Mucosa of gallbladder (tissue), 1 donor: ENCODE measurements around the gene SCN5A. TPM values are rescaled to one million over a fixed set of nuclear protein-coding genes. Genes with fewer than 3 reads are reported as not detected.

Source experiments
- DNase-seq: peaks from one replicate; pipeline ENCODE4 v3.0.0-alpha.2; 2020; ENCODE audit warnings: low spot score
- total RNA-seq: library from RNA; stranded (reverse); gene quantifications from one replicate; pipeline ENCODE4 v1.2.1, GENCODE V29; 2021
- donor health status: DM: no; HTN: no; CAD: no.

SCN5A gene
- 0.20 TPM for total RNA-seq

DNA sequence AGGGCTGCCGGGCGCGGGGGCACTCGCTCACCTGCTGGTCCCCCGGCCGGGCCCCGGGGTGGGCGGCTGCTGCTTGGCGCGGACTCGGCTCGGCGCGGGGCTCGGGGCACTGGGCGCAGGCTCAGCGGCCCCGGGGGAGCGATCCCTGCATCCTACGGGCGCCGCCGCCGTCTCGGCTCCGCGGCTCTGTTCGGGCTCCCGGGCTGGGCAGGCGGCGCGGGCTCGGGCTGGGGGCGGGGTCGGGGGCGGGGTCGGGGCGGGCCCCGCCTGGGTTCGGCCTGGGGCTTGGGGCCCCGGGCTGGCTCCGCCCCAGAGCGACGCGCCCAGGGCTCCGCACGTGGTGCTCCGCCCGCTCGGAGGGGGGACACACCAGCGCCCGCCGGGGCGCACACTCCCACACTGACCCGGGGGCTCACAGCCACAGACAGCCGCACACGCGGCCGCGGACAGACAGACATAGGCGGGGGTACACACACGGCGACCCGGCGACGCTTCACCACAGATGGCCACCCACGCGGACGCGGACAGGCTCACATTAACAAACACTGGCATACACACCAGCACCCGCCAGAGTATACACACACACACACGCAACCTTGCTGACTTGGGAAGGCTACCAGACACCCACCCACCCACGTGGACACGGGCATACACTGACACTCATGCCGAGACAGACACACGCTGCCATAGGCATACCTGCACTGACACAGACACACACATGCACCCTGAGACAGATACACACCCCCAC is at the start of gene SCN5A:
SCN5A (minus strand) TSS at position 188 of the 748 bp plus-strand sequence. CDS start 16,380 bp downstream, outside the sequence.
- DNase-seq = no peak

GRCh38 chr3:38698760-38699159 is 49.3 kb upstream of the SCN5A start:
- no peak for DNase-seq

GRCh38 chr3:38698061-38698460 is 48.6 kb upstream of the SCN5A start:
- DNase-seq = no peak

DNA sequence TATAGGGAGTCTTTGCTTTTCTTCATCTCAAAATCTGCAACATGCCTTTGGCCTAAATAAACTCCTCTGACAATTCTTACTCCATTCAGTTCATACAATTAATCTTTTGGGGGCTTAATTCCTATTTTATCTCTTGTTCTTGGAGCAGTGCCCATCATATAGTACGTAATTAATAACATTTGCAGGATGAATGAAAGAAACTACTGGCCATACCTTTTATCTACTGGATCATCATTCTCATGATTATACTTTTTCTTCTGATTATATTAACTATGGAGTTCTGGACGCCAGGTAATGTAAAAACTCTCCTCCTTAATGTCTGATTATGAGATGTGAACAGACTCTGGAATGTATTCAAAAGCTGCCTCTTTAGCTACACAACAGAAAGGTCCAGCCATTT is 46.5 kb upstream of the SCN5A start:
- no peak for DNase-seq

GRCh38 chr3:38690185-38690584 is 40.7 kb upstream of the SCN5A start:
- no peak for DNase-seq

- no peak for DNase-seq
Measured at GRCh38 chr3:38689774-38690173, 40.3 kb upstream of the SCN5A start.

DNA sequence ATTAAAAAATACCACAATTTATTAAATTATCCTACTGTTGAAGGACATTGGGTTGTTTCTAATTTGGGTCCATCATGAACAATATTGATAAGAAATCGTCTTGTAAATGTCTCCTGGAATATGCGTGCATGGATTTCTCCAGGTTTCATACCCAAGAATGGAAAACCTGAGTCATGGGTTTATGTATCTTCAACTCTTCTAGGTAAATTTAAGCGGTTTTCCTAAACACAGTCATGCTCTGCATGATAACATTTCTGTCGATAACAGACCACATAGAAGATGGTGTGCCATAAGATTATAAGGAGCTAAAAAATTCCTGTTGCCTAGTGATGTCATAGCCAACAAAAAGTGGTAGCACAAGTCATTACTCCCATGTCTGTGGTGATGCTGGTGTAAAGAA is 39.9 kb upstream of the SCN5A start:
- no peak for DNase-seq

DNA sequence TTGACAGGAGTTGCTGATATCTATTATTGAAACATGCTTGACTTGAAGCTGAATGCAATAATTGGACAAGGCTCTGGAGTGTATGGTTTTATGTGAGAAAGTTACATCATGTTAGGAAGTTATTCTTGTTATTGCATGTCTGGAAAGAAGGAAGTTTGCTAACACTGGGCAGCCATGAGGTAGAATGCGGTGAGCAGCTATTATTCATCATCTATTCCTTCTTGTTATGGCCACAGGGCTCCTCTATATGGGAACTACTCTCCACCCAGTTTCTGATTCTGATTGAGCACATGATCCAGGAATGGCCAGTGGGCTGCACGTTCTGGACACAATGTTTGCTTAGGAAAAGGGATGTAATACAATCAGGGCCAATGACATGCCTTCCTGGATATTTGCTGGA is 37.8 kb upstream of the SCN5A start:
- no peak for DNase-seq

DNA sequence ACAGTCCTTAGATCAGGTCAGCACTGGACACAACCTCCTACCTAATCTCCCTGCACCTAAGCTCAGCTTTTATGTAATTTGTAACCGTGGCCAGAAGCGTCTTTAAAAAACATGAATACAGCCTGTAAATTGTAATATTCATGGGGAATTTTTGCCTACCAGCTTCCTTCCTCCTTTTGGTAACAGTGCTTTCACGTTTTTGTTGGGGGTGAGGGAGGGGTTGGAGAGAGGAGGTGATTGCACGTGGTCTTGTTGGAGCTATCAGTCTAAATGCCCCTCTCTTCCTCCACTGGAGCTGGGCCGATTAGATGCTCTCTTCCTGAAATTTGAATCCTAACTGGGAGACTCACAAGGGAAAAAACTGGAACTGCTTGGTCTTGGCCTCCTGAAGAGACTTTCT is 35.1 kb upstream of the SCN5A start:
- no peak for DNase-seq

DNA sequence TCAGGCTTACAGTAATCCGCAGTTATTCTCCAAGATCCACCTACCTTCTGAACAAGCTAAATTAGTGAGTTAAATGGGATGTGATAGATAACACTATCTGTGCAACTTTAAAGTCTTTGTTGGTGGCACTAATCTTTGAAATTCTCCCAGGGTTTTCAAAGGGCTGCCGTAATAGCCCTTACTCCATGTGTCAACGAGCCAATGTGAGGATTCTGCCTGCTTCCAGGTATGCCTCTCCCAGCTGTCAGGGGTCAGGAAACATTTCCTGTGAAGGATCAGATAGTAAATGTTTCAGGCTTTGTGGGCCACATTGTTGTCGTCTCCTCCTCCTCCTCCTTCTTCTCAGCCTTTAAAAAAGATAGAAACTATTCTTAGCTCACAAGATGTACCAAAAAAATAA is 20.2 kb upstream of the SCN5A start:
- no peak for DNase-seq

DNA sequence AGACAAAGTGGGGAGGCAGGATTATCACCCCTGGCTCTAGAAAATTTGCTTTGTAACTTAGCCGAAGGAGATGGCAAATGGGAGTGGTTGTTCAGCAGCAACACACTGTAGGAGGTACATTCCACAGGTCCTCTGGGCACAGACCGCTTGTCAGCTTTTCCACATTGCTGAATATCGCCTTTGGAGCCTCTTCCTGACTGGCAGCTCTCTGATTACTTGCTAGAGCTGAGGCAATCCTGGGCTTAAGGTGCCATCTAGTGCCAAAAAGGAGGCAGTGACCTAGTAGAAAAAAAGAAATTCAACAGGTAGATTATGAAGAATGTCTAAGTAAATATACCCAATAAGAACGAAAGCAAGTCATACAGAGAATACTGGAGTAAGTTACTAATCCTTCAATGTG is 13.1 kb upstream of the SCN5A start:
- DNase-seq = no peak

GRCh38 chr3:38658841-38659240 is 9.4 kb upstream of the SCN5A start:
- DNase-seq = no peak

DNA sequence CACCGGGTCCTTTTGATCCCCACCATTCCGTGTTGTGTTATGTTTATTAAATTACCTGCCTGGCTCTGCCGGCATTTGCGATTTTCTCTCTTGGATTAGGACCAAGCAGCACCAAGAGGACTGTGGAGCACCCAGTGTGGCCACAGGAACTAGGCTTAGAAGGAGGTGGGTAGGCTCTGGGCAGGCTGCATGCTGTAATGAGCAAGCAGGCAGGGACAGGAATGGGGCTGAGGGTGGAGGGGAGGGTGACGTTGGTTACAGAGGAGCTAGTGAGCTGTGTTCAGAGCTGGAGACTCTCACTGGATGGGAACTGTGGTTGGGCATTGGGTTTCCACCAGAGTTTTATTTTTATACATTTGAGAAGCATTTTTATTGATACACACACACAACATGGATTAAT is 7.9 kb upstream of the SCN5A start:
- DNase-seq = no peak

GRCh38 chr3:38655708-38656300 is 6.3 kb upstream of the SCN5A start:
- no peak for DNase-seq

GRCh38 chr3:38653685-38654537 is 4.4 kb upstream of the SCN5A start:
- DNase-seq = no peak

GRCh38 chr3:38652934-38653333 is 3.4 kb upstream of the SCN5A start:
- no peak for DNase-seq

DNA sequence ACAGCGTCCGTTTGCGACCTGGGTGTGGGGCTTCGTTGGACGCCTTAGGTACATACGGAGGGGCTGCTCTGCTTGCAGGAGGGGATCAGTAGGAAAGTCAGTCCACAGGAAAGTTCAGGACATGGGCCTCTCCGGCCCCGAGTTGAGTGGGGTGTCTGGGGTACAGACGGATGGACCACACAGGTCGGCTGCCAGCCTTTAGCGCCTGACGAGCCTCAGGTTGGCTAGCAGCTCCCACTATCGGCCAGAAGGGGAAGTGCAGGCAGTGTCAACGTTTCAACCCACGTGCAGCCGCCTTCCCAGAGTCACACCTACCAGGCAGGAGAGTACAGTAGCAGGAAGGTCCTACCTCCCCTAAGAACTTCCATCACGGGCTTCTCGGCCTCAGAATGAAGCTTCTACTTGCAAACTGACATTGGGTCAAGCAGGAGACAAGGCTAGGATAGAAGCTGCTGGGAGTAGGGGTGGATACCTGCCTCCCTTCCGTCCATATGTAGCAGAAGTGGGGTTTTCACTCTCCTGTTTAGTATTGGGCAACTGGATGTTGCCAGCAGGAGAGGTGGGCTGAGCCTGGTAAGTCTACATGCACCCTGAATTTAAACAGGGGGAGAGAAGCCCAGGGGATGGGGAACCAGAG is 1.8 kb upstream of the SCN5A start:
- DNase-seq = peak; percentile 73

- DNase-seq = no peak
Measured at GRCh38 chr3:38650248-38650951, 913 bp upstream of the SCN5A start.

DNA sequence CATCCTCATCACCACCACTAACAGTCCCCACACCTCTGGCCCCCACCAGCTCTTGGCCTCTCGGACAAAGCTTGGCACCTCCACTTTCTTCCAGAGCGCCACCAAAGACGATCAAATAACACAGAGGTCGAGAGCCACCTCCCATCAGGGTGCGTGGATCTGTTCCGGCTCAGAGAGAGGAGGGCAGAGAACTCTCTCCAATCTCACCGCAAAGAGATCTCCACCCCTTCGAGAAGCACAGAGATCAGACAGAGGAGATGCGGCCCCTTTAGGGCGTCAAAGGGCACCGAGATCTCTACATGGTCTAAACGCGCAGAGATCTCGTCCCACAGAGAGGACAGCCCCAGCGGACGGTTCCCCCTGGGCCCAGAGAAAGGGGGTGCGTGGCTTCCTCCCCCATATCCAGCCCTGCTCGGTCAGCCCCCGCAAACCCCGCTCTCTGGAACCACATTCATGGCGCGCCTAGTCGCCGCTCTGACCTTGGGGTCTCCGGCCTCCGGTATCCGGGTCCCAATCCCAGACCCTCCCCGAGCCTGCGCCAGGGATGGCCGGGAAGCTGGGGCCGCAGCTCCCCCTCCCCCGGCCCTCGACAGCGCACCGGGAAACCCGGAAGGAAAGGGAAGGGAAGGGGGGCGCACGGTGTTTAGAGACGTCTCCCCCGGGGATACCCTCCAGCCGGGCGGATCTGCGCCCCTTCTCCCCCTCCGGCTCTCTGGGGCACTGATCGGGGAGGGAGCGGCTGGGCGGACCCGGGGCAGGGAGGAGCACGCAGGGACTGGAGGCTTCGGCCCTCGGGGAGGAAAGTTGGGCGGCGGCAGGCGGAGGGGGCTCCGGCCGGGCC is 608 bp downstream of the SCN5A start:
- DNase-seq = no peak

- no peak for DNase-seq
Measured at GRCh38 chr3:38648024-38648658, 1.3 kb downstream of the SCN5A start.
